Measurements from ENCODE around the gene TMEM171. TPM values are rescaled to one million over a fixed set of nuclear protein-coding genes. Genes with fewer than 3 reads are reported as not detected.

The TMEM171 gene, protein sequence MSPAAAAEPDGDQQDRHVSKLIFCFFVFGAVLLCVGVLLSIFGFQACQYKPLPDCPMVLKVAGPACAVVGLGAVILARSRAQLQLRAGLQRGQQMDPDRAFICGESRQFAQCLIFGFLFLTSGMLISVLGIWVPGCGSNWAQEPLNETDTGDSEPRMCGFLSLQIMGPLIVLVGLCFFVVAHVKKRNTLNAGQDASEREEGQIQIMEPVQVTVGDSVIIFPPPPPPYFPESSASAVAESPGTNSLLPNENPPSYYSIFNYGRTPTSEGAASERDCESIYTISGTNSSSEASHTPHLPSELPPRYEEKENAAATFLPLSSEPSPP
- total RNA-seq (2021; fragmentation: NEBNext Ultra II Directional; extraction: Animal tissue kit (Norgen Biotek cat#: 25700)) (1.0 and 1.5 TPM in 2 replicates), polyA plus RNA-seq (2011; rRNA removed) (2.2 and 3.2 TPM in 2 replicates), polyA minus RNA-seq (2011; rRNA and poly(A)+ RNA removed) (0.68 and 1.4 TPM in 2 replicates)
- polyA plus RNA-seq (2011; cell fraction: cytosol; rRNA removed) = 2.7 TPM
- polyA plus RNA-seq (2011; cell fraction: nucleus; rRNA removed) = 1.4 TPM
- polyA plus RNA-seq (2012, experiment 1 of 2) = 1.0 to 1.8 TPM (median 1.3 TPM) in 4 replicates
- polyA plus RNA-seq (2012, experiment 2 of 2) = 1.2 TPM
- polyA plus RNA-seq (2013, experiment 1 of 2) = 1.5 TPM
- polyA plus RNA-seq (2013, experiment 2 of 2) = 2.4 TPM
- 1.2 TPM for polyA minus RNA-seq (2011; cell fraction: cytosol; rRNA and poly(A)+ RNA removed)
- polyA minus RNA-seq (2011; cell fraction: nucleus; rRNA and poly(A)+ RNA removed) = 1.6 TPM
- long read RNA-seq, experiment 1, partial matches to known transcripts = 0 of 2 reads
- long read RNA-seq, experiment 1, other reads (novel, unspliced or antisense) = 0 of 2 reads
- long read RNA-seq, experiment 2 = 0 reads

DNA sequence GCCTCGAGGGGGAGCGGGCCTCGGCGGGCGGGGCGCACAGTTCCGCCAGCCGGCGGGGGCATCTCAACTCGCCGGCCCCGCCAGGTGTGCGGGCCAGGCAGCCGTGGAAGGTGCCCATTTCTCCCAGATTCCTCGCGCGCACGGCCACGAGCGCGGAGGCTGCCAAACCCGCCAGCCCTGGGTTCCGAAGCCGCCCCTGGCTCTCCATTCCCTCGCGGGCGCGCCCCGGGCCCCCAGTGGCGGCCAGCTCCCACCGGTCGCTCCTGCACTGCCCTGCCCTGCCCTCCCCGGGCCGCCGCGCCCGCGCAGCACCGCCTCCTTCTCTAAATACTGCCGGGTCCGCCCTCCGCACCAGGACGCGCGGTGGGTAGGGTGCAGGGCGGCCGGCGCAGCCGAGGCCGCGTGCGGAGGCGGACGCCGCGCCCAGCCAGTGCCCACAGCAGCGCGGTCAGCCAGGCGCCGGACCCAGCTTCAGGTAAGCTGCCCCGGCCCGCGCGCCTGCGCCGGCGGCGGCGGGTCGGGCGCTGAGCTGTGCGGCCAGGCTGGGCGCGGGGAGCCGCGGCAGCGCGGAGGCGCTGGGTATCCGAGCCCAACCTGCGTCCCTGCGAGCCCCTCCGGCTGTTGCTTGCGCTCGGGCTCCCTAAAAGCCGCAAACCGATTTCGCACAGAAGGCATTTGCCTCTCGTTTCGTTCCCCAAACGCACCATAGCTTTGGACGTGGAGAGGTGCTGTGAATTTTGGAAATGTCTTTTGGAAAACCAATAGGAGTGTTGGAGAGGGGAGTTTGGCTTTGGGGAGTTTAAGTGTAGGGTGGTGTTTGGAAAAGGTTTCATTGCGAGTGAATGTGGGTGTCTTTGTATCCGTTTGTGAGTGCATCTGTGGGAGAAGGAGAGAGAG, at the start of gene TMEM171:
Gene TMEM171 (plus strand): TSS at position 354 of the 897 bp plus-strand sequence. CDS start 2,799 bp downstream, outside the sequence.
- peak within 1 kb of the TSS; percentile 62 for H3K4ac ChIP-seq (replicated peaks; ENCODE audit: insufficient read length, low read depth, low read length)
- peaks cover 12% of the 10 kb centered on the region for H3K23me2 ChIP-seq (ENCODE audit: low read depth, low read length)
- ChIA-PET POLR2A (ENCODE audit: partially characterized antibody) (interaction anchor here (1.0 to 1.8 kb wide), 3 partner anchors 15 to 165 kb away, joined by 3 to 7 read pairs (median 5); partner anchors contain the start of gene FCHO2), CTCF (ENCODE audit: partially characterized antibody) (interaction anchor here (1.2 to 1.8 kb wide), 4 partner anchors 13 to 98 kb away, joined by 3 to 4 read pairs (median 4); no protein-coding TSS in a partner anchor)
- FAIRE-seq (no peak), DNase-seq (ENCODE audit: low read depth in 1 of 2, low spot score in 2 of 2) (peak in 1 of 2 experiments; percentile 76)
- H3K23ac ChIP-seq (ENCODE audit: insufficient read length) = no peak within 1 kb of the TSS
- peak within 1 kb of the TSS; percentile 77; the same call in 1 of the 2 replicates for H2BK12ac ChIP-seq (ENCODE audit: low read depth, low read length)
- H2AFZ ChIP-seq (ENCODE audit: low read length) = peak within 1 kb of the TSS; percentile 100
- H3K79me1 ChIP-seq (ENCODE audit: low read depth, low read length) = no peaks in the 10 kb centered on the region
- no peaks in the 10 kb centered on the region for H3K36me3 ChIP-seq (ENCODE audit: control insufficient read depth in 2 of 4, insufficient read depth in 4 of 4, low read length in 3 of 4)
- peak within 1 kb of the TSS; percentile 52 to 87 (median 58) for H3K4me3 ChIP-seq (ENCODE audit: extremely low read depth in 1 of 4, insufficient read depth in 2 of 4, low read depth in 3 of 4, low read length in 4 of 4)
- H2BK20ac ChIP-seq (ENCODE audit: low read length) = peak within 1 kb of the TSS; percentile 61; the same call in 1 of the 2 replicates
- WGBS, 2 experiments (ENCODE audit: extremely low coverage in 1 of 2, insufficient coverage in 1 of 2, insufficient read length in 1 of 2, insufficient replicate concordance in 2 of 2, low coverage in 1 of 2, low lambda C conversion rate in 2 of 2, missing lambda C conversion rate in 1 of 2) = 1% methylated on average over 46 of the region's 94 CpGs; no CpG with 5 or more reads in 1 of the 2 experiments
- H3K27me3 ChIP-seq (replicated peaks in 1 of 4; ENCODE audit: control insufficient read depth in 3 of 4, extremely low read depth in 1 of 4, insufficient read depth in 3 of 4, low read length in 3 of 4) = peaks cover 0 to 43% (median 31%) of the 10 kb centered on the region in 4 experiments; a peak in 6 of 7 replicates
- peak within 1 kb of the TSS; percentile 63 for H4K8ac ChIP-seq (ENCODE audit: extremely low read depth, insufficient read depth, low read length)
- peak within 1 kb of the TSS; percentile 85 for H3K18ac ChIP-seq (ENCODE audit: extremely low read depth, low read length)
- H3K56ac ChIP-seq (replicated peaks; ENCODE audit: insufficient read length, low read depth, low read length) = no peak within 1 kb of the TSS
- H3K4me2 ChIP-seq (ENCODE audit: insufficient read depth in 1 of 2, low read depth in 2 of 2, low read length in 2 of 2) = peak within 1 kb of the TSS; percentile 96
- no peak within 1 kb of the TSS for H3K14ac ChIP-seq (ENCODE audit: insufficient read length)
- H3K9ac ChIP-seq (replicated peaks in 1 of 4; ENCODE audit: extremely low read depth in 1 of 4, low read depth in 3 of 4, low read length in 3 of 4) = peak within 1 kb of the TSS in 3 of 4 experiments; percentile 8 to 32 (median 15); a peak in 3 of 7 replicates
- no peak within 1 kb of the TSS for H2BK5ac ChIP-seq (ENCODE audit: low read depth, low read length)
- no peak within 1 kb of the TSS; the same call in 1 of the 2 replicates for H2AK5ac ChIP-seq (ENCODE audit: low read depth, low read length)
- peak within 1 kb of the TSS; percentile 61; the same call in 1 of the 2 replicates for H2BK15ac ChIP-seq (ENCODE audit: low read length)
- H2BK120ac ChIP-seq (replicated peaks; ENCODE audit: low read depth, low read length) = no peak within 1 kb of the TSS
- no peak within 1 kb of the TSS for H3K27ac ChIP-seq (ENCODE audit: low read depth, low read length)
- no peak within 1 kb of the TSS for H4K5ac ChIP-seq (ENCODE audit: insufficient read length, low read depth, low read length)
- no peaks in the 10 kb centered on the region for H3K9me3 ChIP-seq (ENCODE audit: insufficient read depth in 2 of 2, low read depth in 1 of 2, low read length in 1 of 2)
- H3K79me2 ChIP-seq (ENCODE audit: control insufficient read depth in 1 of 2, insufficient read depth in 2 of 2, low read length in 2 of 2) = no peaks in the 10 kb centered on the region
- H3K4me1 ChIP-seq (replicated peaks in 1 of 4; ENCODE audit: control insufficient read depth in 3 of 4, insufficient read depth in 4 of 4, low read length in 3 of 4) = peaks cover 0 to 3% (median 1%) of the 10 kb centered on the region in 4 experiments; a peak in 5 of 7 replicates
- no peaks in the 10 kb centered on the region for H4K20me1 ChIP-seq (replicated peaks in 1 of 2; ENCODE audit: control insufficient read depth in 1 of 2, insufficient read depth in 2 of 2, low read length in 2 of 2)
- peak within 1 kb of the TSS; percentile 71 for H4K91ac ChIP-seq (replicated peaks; ENCODE audit: insufficient read length, low read length)
- TF ChIP-seq HDAC2 (IDR thresholded peaks at IDR 0.05; ENCODE audit: borderline replicate concordance in 1 of 2, low read depth in 2 of 2, low read length in 2 of 2) (peak in 1 of 2 experiments; percentile 75; a peak in 2 of 4 replicates), SP4 (IDR thresholded peaks at IDR 0.05; ENCODE audit: low read length) (no peak), EGR1 (IDR thresholded peaks at IDR 0.05; ENCODE audit: borderline replicate concordance, low read depth, low read length) (0 out of 2 replicates have a peak, but pooled peaks have one; percentile 22), NRF1 (IDR thresholded peaks at IDR 0.05; ENCODE audit: low read depth, low read length) (peak; percentile 10; the same call in 1 of the 2 replicates), TBP (IDR thresholded peaks at IDR 0.05; ENCODE audit: low read depth, low read length) (peak; percentile 41; the same call in 1 of the 2 replicates), SIN3A (conservative IDR thresholded peaks at IDR 0.05 in 1 of 2, IDR thresholded peaks at IDR 0.05 in 1 of 2; ENCODE audit: low read depth in 1 of 2, low read length in 2 of 2) (0 out of 4 replicates have a peak, but pooled peaks of 1 of the 2 experiments have one; percentile 30)
